ENCODE results near the gene RANBP17.

GRCh38 chr5:171252674-171253073, 390.9 kb downstream of the RANBP17 start:
- TF ChIP-seq CTCF (conservative IDR thresholded peaks at IDR 0.05) (no peak), EZH2 (IDR thresholded peaks at IDR 0.05; ENCODE audit: low read depth) (no peak)

Data from PC-9 (cell line).